GM12801 (cell line): ENCODE measurements around the gene FNDC5.

ENCODE experiments used
- TF ChIP-seq, protein P1 (sequence below): IDR thresholded peaks from one replicate; pipeline ENCODE4 v1.5.1; 2011; ENCODE audit warnings: control low read depth; ENCODE audit not compliant: insufficient read length; ENCODE audit errors: extremely low read depth

Gene FNDC5

DNA sequence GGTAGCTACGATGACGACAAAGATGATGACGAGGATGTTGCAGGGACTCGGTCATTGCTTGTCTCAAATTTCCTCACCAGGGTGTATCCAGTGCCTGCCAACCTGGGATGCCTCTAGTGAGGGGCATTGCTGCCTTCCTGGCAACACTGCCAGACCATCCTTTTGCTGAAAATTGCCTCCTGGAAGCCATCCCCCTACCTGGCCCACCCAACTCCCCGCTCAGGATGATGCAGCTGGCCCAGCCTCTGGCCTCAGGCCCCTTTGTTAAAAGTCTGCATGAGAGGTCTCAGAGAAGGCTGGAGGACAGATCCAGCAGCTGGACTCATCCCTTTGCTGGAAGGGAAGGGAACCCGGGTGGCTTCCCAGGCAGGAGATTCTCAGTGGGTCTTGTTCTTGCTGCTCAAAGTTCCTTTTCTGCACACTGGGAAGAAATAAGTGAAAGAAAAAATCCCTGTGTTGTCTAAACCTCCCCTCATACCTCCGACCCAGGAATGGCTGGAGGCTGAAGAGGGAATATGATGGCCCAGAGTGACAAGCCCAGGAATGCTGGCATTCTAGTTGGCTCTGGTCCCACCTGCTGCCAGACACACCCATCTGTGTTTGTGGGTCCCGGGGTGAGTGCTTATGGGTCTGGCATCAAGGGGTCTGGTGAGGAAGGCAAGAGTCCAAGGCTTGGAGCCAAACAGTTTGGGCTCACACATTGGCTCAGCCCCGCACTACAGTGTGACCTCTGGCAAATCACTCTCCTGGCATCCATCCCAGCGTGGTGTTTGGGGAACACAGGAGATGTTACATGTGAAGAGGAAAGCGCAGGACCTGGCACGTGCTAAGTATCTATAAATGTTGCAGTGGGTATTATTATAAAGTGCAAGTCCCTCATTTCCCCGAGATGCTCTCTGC lies 6.7 kb upstream of the FNDC5 start:
- TF ChIP-seq, protein P1, sequence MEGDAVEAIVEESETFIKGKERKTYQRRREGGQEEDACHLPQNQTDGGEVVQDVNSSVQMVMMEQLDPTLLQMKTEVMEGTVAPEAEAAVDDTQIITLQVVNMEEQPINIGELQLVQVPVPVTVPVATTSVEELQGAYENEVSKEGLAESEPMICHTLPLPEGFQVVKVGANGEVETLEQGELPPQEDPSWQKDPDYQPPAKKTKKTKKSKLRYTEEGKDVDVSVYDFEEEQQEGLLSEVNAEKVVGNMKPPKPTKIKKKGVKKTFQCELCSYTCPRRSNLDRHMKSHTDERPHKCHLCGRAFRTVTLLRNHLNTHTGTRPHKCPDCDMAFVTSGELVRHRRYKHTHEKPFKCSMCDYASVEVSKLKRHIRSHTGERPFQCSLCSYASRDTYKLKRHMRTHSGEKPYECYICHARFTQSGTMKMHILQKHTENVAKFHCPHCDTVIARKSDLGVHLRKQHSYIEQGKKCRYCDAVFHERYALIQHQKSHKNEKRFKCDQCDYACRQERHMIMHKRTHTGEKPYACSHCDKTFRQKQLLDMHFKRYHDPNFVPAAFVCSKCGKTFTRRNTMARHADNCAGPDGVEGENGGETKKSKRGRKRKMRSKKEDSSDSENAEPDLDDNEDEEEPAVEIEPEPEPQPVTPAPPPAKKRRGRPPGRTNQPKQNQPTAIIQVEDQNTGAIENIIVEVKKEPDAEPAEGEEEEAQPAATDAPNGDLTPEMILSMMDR: no peak

DNA sequence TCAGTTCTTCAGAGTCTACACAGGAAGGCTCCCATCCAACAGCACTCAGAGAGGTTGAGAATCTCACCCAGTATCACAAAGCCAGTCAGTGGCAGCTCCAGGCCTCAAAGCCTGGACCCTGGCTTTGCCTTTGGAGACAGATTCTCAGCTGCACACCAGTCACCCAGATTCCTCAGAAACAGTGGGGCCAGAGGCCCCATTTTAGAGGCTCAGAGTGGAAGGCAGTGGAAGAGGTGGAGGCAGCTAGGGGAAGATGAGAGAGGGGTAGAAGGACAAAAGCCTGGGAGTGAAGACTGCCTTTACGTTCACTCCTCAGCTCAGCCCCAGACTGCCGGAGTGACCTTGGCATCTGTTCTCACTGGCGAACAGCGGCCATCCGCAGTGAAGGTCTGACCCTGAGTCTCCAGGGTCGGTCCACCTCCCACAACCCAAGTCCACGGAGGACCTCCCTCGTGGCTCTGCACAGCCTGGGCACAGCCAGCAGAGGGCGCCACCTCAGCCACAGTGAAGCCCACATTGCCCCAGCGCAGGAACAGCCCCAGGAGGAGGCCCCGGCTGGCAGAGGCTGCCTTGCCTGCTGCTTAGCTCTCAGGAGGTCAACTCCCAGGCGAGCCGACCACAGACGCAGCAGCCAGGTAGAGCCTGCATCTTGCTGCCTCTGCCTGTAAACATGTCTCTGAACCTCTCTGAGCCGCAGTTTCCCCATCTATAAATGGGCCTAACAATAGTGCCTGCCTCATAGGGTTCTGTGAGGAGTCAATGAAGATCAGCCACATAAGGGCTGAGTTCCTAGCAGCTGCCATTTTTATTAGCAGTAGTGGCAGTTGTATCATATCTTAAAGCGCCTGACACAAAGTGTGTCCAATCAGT lies 5.9 kb upstream of the FNDC5 start:
- TF ChIP-seq, protein P1: no peak

DNA sequence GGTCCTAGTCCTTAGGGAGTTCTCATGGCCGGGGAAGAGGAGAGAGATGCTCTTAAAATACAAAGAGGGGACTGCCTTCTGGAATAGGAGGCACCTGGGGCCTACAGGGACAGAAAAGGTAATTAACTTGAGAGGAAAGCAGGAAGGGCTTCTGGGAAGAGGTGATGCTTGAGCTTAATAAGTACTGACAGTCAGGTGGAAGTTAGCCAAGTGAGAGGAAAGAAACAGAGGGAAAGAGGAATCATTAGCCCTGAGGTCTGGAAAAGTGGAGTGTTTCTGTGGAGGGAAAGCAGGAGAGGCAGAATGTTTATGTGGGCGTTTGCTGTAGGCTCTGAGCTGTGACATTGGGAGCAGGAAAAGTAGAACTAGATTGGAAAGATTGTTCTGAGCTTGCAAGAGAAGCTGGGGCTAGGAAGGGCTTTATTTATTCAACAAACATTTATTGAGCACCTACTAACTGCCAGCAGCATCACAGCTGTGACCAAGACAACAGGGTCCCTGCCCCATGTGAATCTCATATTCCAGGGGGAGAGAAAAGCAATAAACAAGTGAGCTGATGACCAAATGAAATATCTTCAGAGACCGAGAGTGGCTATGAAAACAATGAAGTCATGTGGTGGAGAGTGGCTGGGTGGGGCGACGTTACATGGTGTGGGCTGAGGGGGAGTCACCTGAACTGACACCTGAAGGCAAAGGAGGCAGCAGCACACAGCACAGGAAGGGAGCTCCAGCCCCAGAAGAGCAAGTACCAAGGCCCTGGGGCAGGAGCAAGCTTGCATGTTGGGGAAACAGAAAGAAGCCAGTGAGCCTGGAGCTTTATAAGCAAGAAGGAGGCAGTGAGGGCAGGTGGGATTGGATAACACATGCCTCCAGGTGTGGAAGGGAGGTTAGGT lies 4.4 kb upstream of the FNDC5 start:
- TF ChIP-seq, protein P1: no peak

DNA sequence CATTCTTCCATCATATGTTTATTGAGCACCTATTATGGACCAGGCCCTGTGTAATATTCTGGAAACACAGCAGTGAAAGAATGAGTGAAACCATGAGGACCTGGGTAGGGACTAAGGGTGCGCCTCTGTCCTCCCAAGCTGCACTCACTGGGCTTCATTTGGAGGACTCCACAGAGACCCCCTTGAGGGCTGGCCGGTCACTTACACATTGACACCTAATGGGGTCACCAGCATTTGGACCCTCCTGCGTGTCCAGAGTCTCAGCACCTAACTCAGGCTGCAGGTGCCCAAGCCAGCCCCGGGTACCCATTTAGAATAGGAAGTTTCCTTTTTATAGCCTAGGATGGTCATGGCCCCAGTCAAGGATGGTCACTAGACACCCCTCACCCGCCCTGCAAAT lies 2.8 kb upstream of the FNDC5 start:
- TF ChIP-seq, protein P1: no peak

DNA sequence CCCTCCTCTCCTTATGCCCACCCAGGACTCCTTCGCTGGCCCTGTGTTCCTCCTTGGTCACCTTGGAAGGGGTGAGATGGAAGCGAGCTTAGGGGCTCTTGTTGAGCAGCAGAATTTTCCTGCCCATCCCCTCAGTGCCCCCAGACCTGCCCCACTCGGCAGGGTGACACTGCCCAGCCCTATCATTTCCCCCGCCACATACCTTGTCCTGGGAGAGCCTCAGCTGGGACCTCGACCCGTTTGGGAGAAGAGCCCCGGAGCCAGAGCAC lies 1.4 kb upstream of the FNDC5 start:
- TF ChIP-seq, protein P1: no peak

DNA sequence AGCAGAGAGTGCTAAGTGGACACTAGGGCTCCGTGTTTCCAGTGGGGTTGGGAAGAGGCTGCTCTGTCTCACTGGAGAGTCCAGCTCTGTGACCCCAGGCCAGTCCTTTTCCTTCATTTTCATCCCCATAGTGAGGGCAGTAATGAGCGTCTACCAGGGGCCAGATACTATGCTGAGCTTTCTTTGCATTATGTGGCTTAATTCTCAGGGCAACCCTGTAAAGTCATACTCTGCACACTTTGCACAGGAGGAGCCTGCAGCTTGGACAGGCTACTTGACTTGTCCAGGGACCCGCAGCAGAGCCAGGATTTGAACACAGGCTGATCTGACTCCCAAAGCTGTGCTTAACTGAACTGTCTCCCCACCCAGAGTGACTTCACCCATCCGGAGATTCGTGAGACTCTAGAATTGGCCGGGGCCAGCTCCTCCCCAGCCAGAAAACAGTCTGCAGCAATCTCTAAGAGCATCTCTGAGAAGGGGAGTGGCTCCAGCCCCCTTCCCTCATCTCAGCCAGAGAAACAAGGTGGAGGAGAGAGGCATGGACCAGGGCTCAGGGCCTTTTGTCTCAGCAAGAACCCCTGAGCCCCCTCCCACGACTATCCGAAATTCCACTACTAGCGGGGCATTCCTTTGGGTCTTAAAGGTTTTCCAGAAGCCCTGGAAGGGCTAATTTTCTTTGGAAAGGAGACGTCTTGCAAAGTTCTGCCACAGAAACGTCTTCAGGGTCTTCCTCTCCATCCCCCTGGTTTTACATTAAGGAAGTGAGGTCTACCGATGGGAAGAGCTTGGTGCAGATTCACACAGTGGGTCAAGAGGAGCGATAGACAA lies 866 bp upstream of the FNDC5 start:
- TF ChIP-seq, protein P1: no peak
